Thyroid gland (tissue), 4 donors: ENCODE results near the gene CCDC43.

Experiments used
- POLR2A ChIP-seq, 2 donors: fragments of 450-650 bp; IDR thresholded peaks; one replicate each; pipeline ENCODE4 v1.6.1; 2017; ENCODE audit warnings: antibody characterized with exemption in 2 of 2, mild to moderate bottlenecking in 2 of 2, moderate library complexity in 1 of 2
- TF ChIP-seq, protein P1 (sequence below), 6 experiments: fragments of 200-600 bp in 3 of 6; fragments of 450-650 bp in 3 of 6; sonication (generic) in 3 of 6; IDR thresholded peaks; one replicate each; pipeline ENCODE4 v1.5.1; 2016 to 2019; ENCODE audit warnings: antibody characterized with exemption in 6 of 6, mild to moderate bottlenecking in 2 of 6, inconsistent platforms in 1 of 6, moderate library complexity in 1 of 6

DNA sequence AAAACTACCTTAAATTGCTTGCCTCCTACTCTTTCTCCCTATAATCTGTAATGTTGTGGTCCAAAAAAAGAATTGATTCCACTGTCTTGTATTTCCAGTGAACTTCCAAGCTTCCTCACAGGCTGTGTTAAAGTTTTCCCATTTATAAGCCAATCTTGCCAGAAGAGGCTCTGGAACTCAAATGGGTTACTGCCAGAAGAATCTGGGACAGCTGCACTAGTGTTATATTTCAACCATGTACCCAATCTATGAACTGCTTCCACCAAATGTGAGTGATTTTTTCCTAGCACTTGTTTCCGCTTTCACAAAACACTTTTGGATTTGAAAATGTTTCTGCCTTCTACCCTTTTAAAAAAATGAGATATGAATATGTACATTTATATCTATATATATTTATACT, 1.8 kb downstream of the CCDC43 start:
- TF ChIP-seq, protein P1, sequence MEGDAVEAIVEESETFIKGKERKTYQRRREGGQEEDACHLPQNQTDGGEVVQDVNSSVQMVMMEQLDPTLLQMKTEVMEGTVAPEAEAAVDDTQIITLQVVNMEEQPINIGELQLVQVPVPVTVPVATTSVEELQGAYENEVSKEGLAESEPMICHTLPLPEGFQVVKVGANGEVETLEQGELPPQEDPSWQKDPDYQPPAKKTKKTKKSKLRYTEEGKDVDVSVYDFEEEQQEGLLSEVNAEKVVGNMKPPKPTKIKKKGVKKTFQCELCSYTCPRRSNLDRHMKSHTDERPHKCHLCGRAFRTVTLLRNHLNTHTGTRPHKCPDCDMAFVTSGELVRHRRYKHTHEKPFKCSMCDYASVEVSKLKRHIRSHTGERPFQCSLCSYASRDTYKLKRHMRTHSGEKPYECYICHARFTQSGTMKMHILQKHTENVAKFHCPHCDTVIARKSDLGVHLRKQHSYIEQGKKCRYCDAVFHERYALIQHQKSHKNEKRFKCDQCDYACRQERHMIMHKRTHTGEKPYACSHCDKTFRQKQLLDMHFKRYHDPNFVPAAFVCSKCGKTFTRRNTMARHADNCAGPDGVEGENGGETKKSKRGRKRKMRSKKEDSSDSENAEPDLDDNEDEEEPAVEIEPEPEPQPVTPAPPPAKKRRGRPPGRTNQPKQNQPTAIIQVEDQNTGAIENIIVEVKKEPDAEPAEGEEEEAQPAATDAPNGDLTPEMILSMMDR (IDR thresholded peaks at IDR 0.05): no peak
- TF ChIP-seq POLR2A (IDR thresholded peaks at IDR 0.05): no peak
